Measurements from ENCODE around the gene CPLX1.

CPLX1 gene

GRCh38 chr4:833731-834367 is 7.9 kb upstream of the CPLX1 start:
- no peak for DNase-seq (ENCODE audit: low read depth in 1 of 2, low spot score in 1 of 2)

- no peak for DNase-seq (ENCODE audit: low read depth in 1 of 2, low spot score in 1 of 2)
Observed at GRCh38 chr4:833156-833555, 7.2 kb upstream of the CPLX1 start.

- DNase-seq (ENCODE audit: low read depth in 1 of 2, low spot score in 1 of 2): no peak
Observed at GRCh38 chr4:832536-832935, 6.6 kb upstream of the CPLX1 start.

GRCh38 chr4:832108-832507 is 6.2 kb upstream of the CPLX1 start:
- no peak for DNase-seq (ENCODE audit: low read depth in 1 of 2, low spot score in 1 of 2)

GRCh38 chr4:831483-831805 is 5.5 kb upstream of the CPLX1 start:
- DNase-seq (ENCODE audit: low read depth in 1 of 2, low spot score in 1 of 2): no peak

- DNase-seq (ENCODE audit: low read depth in 1 of 2, low spot score in 1 of 2): no peak
Observed at GRCh38 chr4:830601-831482, 4.9 kb upstream of the CPLX1 start.

- no peak for DNase-seq (ENCODE audit: low read depth in 1 of 2, low spot score in 1 of 2)
Observed at GRCh38 chr4:829761-830600, 4.1 kb upstream of the CPLX1 start.

GRCh38 chr4:829291-829690 is 3.4 kb upstream of the CPLX1 start:
- DNase-seq (ENCODE audit: low read depth in 1 of 2, low spot score in 1 of 2): no peak

GRCh38 chr4:828641-829271 is 2.8 kb upstream of the CPLX1 start:
- no peak for DNase-seq (ENCODE audit: low read depth in 1 of 2, low spot score in 1 of 2)

GRCh38 chr4:827209-828081 is 1.5 kb upstream of the CPLX1 start:
- no peak for DNase-seq (ENCODE audit: low read depth in 1 of 2, low spot score in 1 of 2)

- no peak for DNase-seq (ENCODE audit: low read depth in 1 of 2, low spot score in 1 of 2)
Observed at GRCh38 chr4:826508-827208, 729 bp upstream of the CPLX1 start.

GRCh38 chr4:825063-825970 is 612 bp downstream of the CPLX1 start:
- no peak for DNase-seq (ENCODE audit: low read depth in 1 of 2, low spot score in 1 of 2)

GRCh38 chr4:824461-825062 is 1.4 kb downstream of the CPLX1 start:
- no peak for DNase-seq (ENCODE audit: low read depth in 1 of 2, low spot score in 1 of 2)

GRCh38 chr4:823761-824460 is 2.0 kb downstream of the CPLX1 start:
- no peak for DNase-seq (ENCODE audit: low read depth in 1 of 2, low spot score in 1 of 2)

- no peak for DNase-seq (ENCODE audit: low read depth in 1 of 2, low spot score in 1 of 2)
Observed at GRCh38 chr4:823176-823760, 2.7 kb downstream of the CPLX1 start.

- DNase-seq (ENCODE audit: low read depth in 1 of 2, low spot score in 1 of 2): no peak
Observed at GRCh38 chr4:822361-823175, 3.4 kb downstream of the CPLX1 start.

GRCh38 chr4:821631-822030 is 4.3 kb downstream of the CPLX1 start:
- no peak for DNase-seq (ENCODE audit: low read depth in 1 of 2, low spot score in 1 of 2)

Data from stimulated activated CD4-positive, alpha-beta T cell treated with anti-CD3 and anti-CD28 coated beads, Interleukin-15, amount 100 ng/mL, for 1 hour (primary cell).